Kidney (tissue), 14 donors: ENCODE data around the gene AKAP6. TPM values are rescaled to one million over a fixed set of nuclear protein-coding genes. Genes with fewer than 3 reads are reported as not detected.

ENCODE experiments used
- DNase-seq, 5 donors: peaks; one replicate each; pipeline ENCODE4 v3.0.0-alpha.2; 2013 to 2020
- FAIRE-seq: peaks from 2 replicates; lab custom pipeline; 2012; peaks lifted over from hg19 to GRCh38; lab: Jason Lieb, UNC
- H3K27ac ChIP-seq, 2 donors: one replicate each; pipeline ENCODE4 v1.7.0; 2013; ENCODE audit warnings: low read depth in 2 of 2, low read length in 2 of 2, inconsistent platforms in 1 of 2
- H3K27me3 ChIP-seq: one replicate; pipeline ENCODE4 v1.7.1; 2013; ENCODE audit warnings: low read length, inconsistent platforms; ENCODE audit not compliant: control insufficient read depth, insufficient read depth
- H3K36me3 ChIP-seq, 3 donors: one replicate each; pipeline versions ENCODE4 v1.7.0 to v1.7.1; 2013; ENCODE audit warnings: low read length in 3 of 3, control low read depth in 1 of 3, inconsistent platforms in 1 of 3; ENCODE audit not compliant: insufficient read depth in 3 of 3, control insufficient read depth in 2 of 3
- H3K4me1 ChIP-seq, 3 donors: one replicate each; pipeline versions ENCODE4 v1.7.0 to v1.7.1; 2013; ENCODE audit warnings: low read length in 3 of 3, inconsistent platforms in 1 of 3, low read depth in 1 of 3; ENCODE audit not compliant: control insufficient read depth in 2 of 3, insufficient read depth in 2 of 3
- H3K4me3 ChIP-seq, 3 donors: one replicate each; pipeline versions ENCODE4 v1.7.0 to v1.8.1; 2013; ENCODE audit warnings: low read length in 3 of 3, control low read depth in 1 of 3, inconsistent platforms in 1 of 3
- H3K9ac ChIP-seq, 3 donors: one replicate each; pipeline versions ENCODE4 v1.7.0 to v1.7.1; 2013; ENCODE audit warnings: low read length in 3 of 3, control low read depth in 1 of 3, inconsistent platforms in 1 of 3
- H3K9me3 ChIP-seq, 3 donors: one replicate each; pipeline versions ENCODE4 v1.7.0 to v1.7.1; 2013; ENCODE audit warnings: low read length in 3 of 3, control low read depth in 1 of 3, inconsistent platforms in 1 of 3; ENCODE audit not compliant: control insufficient read depth in 2 of 3, insufficient read depth in 1 of 3
- CTCF ChIP-seq: IDR thresholded peaks from 3 replicates; pipeline ENCODE4 v1.5.1; 2012; ENCODE audit warnings: mild to moderate bottlenecking, moderate library complexity, borderline replicate concordance; ENCODE audit not compliant: insufficient read depth; ENCODE audit errors: extremely low read depth
- intact Hi-C: fragments of 100-400 bp; cut with DNase I; formaldehyde crosslinking; loops from one replicate; pipeline ENCODE4 v1.11.1; 2022
- polyA plus RNA-seq: library from polyadenylated mRNA; stranded (reverse); fragments of 350-450 nt; fragmentation: Illumina TruSeq; extraction: RNeasy Lipid Tissue Mini Kit (QIAGEN cat#74804); gene quantifications from one replicate; pipeline ENCODE4 v1.2.3, GENCODE V29; 2014; ENCODE audit warnings: low read depth, low replicate concordance; ENCODE audit not compliant: insufficient read depth
- total RNA-seq: library from RNA; stranded (reverse); fragmentation: NEBNext Ultra II Directional; extraction: Animal tissue kit (Norgen Biotek cat#: 25700); gene quantifications from one replicate; pipeline ENCODE4 v1.2.1, GENCODE V29; 2021
- donor health status: control.
- donor health status: control.
- donor health status: control.
- donor health status: control.
- donor health status: control.
- donor health status: DM: yes; HTN: yes; CAD: no.
- donor health status: Normal renal cell carcinoma (clear cell type).

AKAP6 gene
- total and polyA plus RNA-seq, 2 donors from 2014 or later: 0.92 to 10.5 TPM

DNA sequence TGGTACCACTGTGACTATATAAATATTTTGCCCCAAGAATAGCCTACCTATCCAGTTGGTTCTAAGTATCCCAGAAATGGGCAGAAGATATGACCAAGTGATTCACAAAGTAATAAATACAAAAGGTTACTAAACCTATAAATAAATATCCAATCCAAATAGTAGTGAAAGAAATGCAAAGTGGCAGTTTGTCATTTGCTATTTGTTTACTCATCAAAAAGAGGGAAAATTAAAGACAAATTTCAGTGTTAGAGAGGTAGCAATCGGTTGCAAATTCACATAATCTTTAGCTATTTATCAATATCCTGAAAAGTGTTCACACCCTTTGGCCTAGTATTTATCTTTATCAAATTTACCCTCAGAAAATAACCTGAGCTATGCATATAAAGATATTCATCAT lies 473.2 kb downstream of the AKAP6 start:
- no peak for TF ChIP-seq CTCF

DNA sequence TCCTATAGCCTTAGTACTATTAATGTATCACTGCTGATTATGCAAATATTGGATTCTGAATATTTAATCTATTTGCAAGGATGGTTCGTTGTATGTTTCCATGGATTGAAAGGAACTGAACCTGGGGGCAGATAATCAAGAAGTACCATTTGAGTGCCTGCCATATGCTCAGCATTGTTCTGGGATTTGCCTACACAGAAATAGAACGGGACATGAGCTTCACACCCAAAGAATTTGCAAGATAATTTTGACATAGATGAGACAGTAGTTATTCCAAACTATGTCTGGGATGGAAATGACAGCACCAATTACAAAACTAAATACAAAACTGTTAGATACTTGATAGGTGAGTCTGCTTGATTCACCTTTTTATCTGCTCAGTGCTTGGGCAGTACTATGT lies 476.9 kb downstream of the AKAP6 start:
- H3K27ac ChIP-seq: no peak overlapping the region
- H3K4me1 ChIP-seq: no peaks in the 10 kb centered on the region
- H3K9me3 ChIP-seq: peaks cover 0 to 10% (median 9%) of the 10 kb centered on the region in 3 donors
- TF ChIP-seq CTCF: no peak
- H3K4me3 ChIP-seq: no peak overlapping the region
- H3K36me3 ChIP-seq: no peaks in the 10 kb centered on the region
- H3K9ac ChIP-seq: no peak overlapping the region
- no peaks in the 10 kb centered on the region for H3K27me3 ChIP-seq
- FAIRE-seq (no peak), DNase-seq (no peak)
- intact Hi-C loops: no loop called here

More for the DNA sequence above, 473.2 kb downstream of the AKAP6 start:
- Histone ChIP-seq H3K36me3 (no peaks in the 10 kb centered on the region), H3K4me3 (no peak overlapping the region), H3K4me1 (no peaks in the 10 kb centered on the region), H3K27me3 (no peaks in the 10 kb centered on the region), H3K27ac (no peak overlapping the region), H3K9ac (no peak overlapping the region), H3K9me3 (peaks cover 0 to 14% (median 10%) of the 10 kb centered on the region in 3 donors)
- intact Hi-C loops: no loop called here
- no peak for FAIRE-seq
- DNase-seq: no peak

DNA sequence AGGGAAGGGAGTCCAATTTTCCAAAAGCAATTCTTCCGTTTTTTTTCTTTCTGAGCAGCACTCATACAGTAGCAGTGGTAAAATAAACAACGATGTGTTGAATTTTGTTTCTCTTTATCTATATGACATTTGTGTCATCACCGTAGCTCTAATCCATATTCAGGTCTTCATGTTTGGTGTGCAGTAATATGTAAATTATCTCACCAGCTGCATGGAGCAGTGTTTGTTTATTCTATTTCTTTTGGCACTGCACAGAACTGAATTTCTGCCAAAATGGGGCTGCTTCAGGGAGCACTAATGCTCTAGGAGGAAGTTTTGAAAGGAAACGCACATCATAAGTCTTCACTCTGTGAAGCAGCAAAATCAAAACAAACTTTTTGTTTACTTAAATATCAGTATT lies 479.5 kb downstream of the AKAP6 start:
- peaks cover 0 to 7% (median 7%) of the 10 kb centered on the region in 3 donors for H3K9me3 ChIP-seq
- intact Hi-C loops: no loop called here
- H3K4me3 ChIP-seq: no peak overlapping the region
- FAIRE-seq (no peak), DNase-seq (peak in 2 of 5 donors; percentile 29 to 77)
- TF ChIP-seq CTCF: no peak
- no peak overlapping the region for H3K27ac ChIP-seq
- no peak overlapping the region for H3K9ac ChIP-seq
- H3K27me3 ChIP-seq: no peaks in the 10 kb centered on the region
- no peaks in the 10 kb centered on the region for H3K4me1 ChIP-seq
- no peaks in the 10 kb centered on the region for H3K36me3 ChIP-seq

DNA sequence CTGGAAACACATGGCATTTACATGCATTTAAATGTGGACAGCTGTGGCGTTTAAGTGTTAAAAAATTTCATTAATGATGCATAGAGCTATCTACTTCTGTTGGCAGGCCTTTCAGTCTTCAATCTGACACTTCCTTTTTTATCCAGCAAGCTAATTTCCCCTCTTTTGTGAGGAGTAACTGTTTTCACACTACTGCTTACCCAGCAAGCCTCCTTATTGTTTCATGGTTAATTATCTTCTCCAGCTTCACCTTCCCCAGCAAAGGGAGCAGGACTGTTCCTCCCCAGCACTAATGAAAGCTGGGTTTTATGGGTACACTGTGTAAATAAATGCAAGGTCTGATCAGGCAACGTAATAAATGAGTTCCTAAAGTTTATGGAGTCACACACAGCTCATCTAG lies 480.2 kb downstream of the AKAP6 start:
- Histone ChIP-seq H3K9me3 (peaks cover 0 to 3% (median under 1%) of the 10 kb centered on the region in 3 donors), H3K36me3 (no peaks in the 10 kb centered on the region), H3K27ac (no peak overlapping the region), H3K27me3 (no peaks in the 10 kb centered on the region), H3K9ac (no peak overlapping the region), H3K4me1 (no peaks in the 10 kb centered on the region), H3K4me3 (no peak overlapping the region)
- intact Hi-C loops: no loop called here
- no peak for FAIRE-seq
- peak in 2 of 5 donors; percentile 31 to 43 for DNase-seq
- TF ChIP-seq CTCF: no peak
